Left renal cortex interstitium (tissue), 4 donors: ENCODE results near the gene ERFL. TPM values are rescaled to one million over a fixed set of nuclear protein-coding genes. Genes with fewer than 3 reads are reported as not detected.

Experiments
- DNase-seq, 4 donors: peaks; one replicate each; pipeline ENCODE4 v3.0.0-alpha.2; 2013; ENCODE audit warnings: low read depth in 4 of 4, low spot score in 2 of 4, missing footprints in 1 of 4
- polyA plus RNA-seq, 4 donors: library from polyadenylated mRNA; unstranded; fragments of 120-200 nt; gene quantifications; one replicate each; pipeline ENCODE4 v1.2.1, GENCODE V29; 2013; ENCODE audit not compliant: insufficient read length in 4 of 4

ERFL gene
- polyA plus RNA-seq = under 1 TPM in 3 of 4 donors, not detected in 1; 0.07 to 0.25 (median 0.24) TPM

- no peak for DNase-seq
These were observed at the start of gene ERFL for GRCh38 chr19:41928221-41928683. TSS of gene ERFL (minus strand) at chr19:41928449. CDS start at chr19:41912919, 15,530 bp downstream.

GRCh38 chr19:41977916-41978315, 49.7 kb upstream of the ERFL start:
- no peak for DNase-seq

GRCh38 chr19:41974652-41975051, 46.4 kb upstream of the ERFL start:
- DNase-seq = no peak

- DNase-seq = no peak
These were observed 43.1 kb upstream of the ERFL start for GRCh38 chr19:41971363-41971762.

- no peak for DNase-seq
These were observed 41.7 kb upstream of the ERFL start for GRCh38 chr19:41969772-41970458.

GRCh38 chr19:41968751-41969595, 40.7 kb upstream of the ERFL start:
- DNase-seq = no peak

- no peak for DNase-seq
These were observed 39.0 kb upstream of the ERFL start for GRCh38 chr19:41967054-41967783.

GRCh38 chr19:41965106-41965505, 36.9 kb upstream of the ERFL start:
- no peak for DNase-seq

GRCh38 chr19:41960973-41961372, 32.7 kb upstream of the ERFL start:
- DNase-seq = no peak

- DNase-seq = peak in 2 of 4 donors; percentile 86 to 91
These were observed 31.1 kb upstream of the ERFL start, which contains the start of gene RABAC1 for GRCh38 chr19:41959056-41960053. TSS of gene RABAC1 (minus strand) at chr19:41959321. CDS start at chr19:41959292, 29 bp downstream.

GRCh38 chr19:41958367-41959055, 30.3 kb upstream of the ERFL start:
- DNase-seq = peak in 2 of 4 donors; percentile 71 to 75

GRCh38 chr19:41957838-41958366, 29.7 kb upstream of the ERFL start:
- DNase-seq = peak in 2 of 4 donors; percentile 76 to 80

GRCh38 chr19:41957161-41957837, 29.1 kb upstream of the ERFL start:
- DNase-seq = no peak

GRCh38 chr19:41956621-41957020, 28.4 kb upstream of the ERFL start:
- DNase-seq = no peak

- DNase-seq = no peak
These were observed 27.3 kb upstream of the ERFL start for GRCh38 chr19:41955521-41955920.

- peak in 1 of 4 donors; percentile 66 for DNase-seq
These were observed 23.5 kb upstream of the ERFL start for GRCh38 chr19:41951686-41952172.

- DNase-seq = no peak
These were observed 18.8 kb upstream of the ERFL start for GRCh38 chr19:41947091-41947490.
